ENCODE results near the gene RHOT2.
"Not testable (repeated sequence)": the region's sequence is repeated elsewhere in the genome, so short reads cannot be mapped to it uniquely, and the experiment has no call there.

RHOT2 gene

DNA sequence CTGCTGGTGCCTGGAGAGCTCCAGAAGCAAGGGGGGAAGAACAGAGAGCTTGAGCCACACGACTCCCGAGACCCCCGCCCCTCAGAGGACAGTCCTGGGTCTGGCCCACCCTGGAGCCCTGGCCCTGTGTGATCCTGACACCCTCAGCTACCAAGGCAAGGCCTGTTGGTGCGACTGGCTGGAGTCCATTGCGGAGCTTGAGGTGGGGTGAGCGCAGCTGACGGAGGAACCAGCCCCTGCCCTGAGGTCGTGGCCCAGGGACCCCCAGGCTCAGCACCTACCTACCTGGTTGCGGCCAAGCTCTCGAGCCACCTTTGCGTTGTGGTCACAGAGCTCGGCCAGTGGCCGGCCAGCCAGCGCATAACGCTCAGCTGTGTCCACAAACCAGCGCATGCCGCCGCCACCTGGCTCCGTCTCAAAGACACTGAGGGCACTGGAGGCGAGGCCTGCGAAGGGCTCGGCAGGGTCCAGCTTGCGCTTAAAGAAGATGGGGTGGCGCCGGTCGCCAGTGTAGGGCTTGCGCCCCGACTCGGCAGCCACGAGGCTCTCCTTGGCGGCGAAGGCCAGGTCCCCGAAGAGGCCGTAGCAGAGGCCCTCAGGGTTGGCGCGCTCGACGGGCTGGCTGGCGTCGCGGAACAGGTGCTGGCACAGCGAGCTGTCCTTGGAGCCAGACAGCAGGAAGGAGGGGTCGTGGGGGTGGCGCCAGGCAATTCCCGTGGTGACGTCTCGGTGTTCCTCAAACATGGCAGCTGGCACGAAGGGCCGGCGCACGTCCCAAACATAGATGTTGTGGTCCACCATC, 18.7 kb downstream of the RHOT2 start:
- TF ChIP-seq TARDBP (IDR thresholded peaks at IDR 0.05) (no peak), PKNOX1 (IDR thresholded peaks at IDR 0.05) (no peak), FOXM1 (IDR thresholded peaks at IDR 0.05; ENCODE audit: borderline replicate concordance) (no peak), SUZ12 (IDR thresholded peaks at IDR 0.05) (no peak), ARNT (IDR thresholded peaks at IDR 0.05) (no peak), SP1 (IDR thresholded peaks at IDR 0.05) (no peak), ZNF384 (IDR thresholded peaks at IDR 0.05) (no peak), FOXK2 (IDR thresholded peaks at IDR 0.05) (no peak), BHLHE40 (IDR thresholded peaks at IDR 0.05; ENCODE audit: borderline replicate concordance) (no peak), HDGF (IDR thresholded peaks at IDR 0.05; ENCODE audit: borderline replicate concordance) (no peak), LEF1 (IDR thresholded peaks at IDR 0.05; ENCODE audit: borderline replicate concordance) (no peak), FOXA1 (IDR thresholded peaks at IDR 0.05) (no peak), CTBP1 (IDR thresholded peaks at IDR 0.05; ENCODE audit: borderline replicate concordance) (no peak), NFRKB (IDR thresholded peaks at IDR 0.05) (no peak), L3MBTL2 (conservative IDR thresholded peaks at IDR 0.05) (no peak), ELF4 (IDR thresholded peaks at IDR 0.05) (no peak)
- ChIA-PET CTCF (interaction anchor here (0.6 kb wide), 1 partner anchor 891 kb away, joined by 3 read pairs; no protein-coding TSS in a partner anchor), POLR2A (interaction anchor here (1.1 to 1.4 kb wide), 2 partner anchors 33 to 54 kb away, joined by 3 to 4 read pairs; partner anchors contain the start of gene CIAO3)
- no peak for DNase-seq (ENCODE audit: extremely low spot score)

DNA sequence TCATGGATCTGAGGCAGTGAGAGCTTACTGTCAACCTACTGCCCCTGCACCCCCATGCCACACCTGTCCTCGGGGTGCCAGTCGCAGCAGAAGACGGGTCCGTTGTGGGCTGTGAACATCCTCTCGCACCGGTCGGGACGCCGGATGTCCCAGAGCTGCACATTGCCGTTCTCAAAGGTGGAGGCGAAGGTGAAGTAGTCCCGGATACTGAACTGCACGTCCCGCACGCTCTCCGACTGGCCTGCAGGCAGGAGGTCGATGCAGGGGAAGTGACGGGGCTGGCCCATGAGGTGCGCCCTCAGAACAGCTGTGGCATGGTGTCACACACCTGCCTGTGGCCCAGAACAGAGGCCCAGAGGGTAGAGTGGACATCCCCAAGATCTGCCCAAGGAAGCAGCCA, 19.6 kb downstream of the RHOT2 start:
- CTCF ChIA-PET = no interaction called here
- POLR2A ChIA-PET = interaction anchor here (1.3 to 1.4 kb wide), 2 partner anchors 32 to 38 kb away, joined by 3 to 4 read pairs; partner anchors contain the start of gene WDR90
- no peak for TF ChIP-seq PKNOX1 (IDR thresholded peaks at IDR 0.05)
- TF ChIP-seq L3MBTL2 (conservative IDR thresholded peaks at IDR 0.05) = no peak
- TF ChIP-seq FOXA1 (IDR thresholded peaks at IDR 0.05) = no peak
- TF ChIP-seq ELF4 (IDR thresholded peaks at IDR 0.05) = no peak
- no peak for TF ChIP-seq HDGF (IDR thresholded peaks at IDR 0.05; ENCODE audit: borderline replicate concordance)
- TF ChIP-seq SP1 (IDR thresholded peaks at IDR 0.05) = no peak
- TF ChIP-seq FOXK2 (IDR thresholded peaks at IDR 0.05) = no peak
- TF ChIP-seq BHLHE40 (IDR thresholded peaks at IDR 0.05; ENCODE audit: borderline replicate concordance) = no peak
- no peak for TF ChIP-seq TARDBP (IDR thresholded peaks at IDR 0.05)
- TF ChIP-seq ARNT (IDR thresholded peaks at IDR 0.05) = no peak
- no peak for TF ChIP-seq NFRKB (IDR thresholded peaks at IDR 0.05)
- DNase-seq (ENCODE audit: extremely low spot score) = no peak

DNA sequence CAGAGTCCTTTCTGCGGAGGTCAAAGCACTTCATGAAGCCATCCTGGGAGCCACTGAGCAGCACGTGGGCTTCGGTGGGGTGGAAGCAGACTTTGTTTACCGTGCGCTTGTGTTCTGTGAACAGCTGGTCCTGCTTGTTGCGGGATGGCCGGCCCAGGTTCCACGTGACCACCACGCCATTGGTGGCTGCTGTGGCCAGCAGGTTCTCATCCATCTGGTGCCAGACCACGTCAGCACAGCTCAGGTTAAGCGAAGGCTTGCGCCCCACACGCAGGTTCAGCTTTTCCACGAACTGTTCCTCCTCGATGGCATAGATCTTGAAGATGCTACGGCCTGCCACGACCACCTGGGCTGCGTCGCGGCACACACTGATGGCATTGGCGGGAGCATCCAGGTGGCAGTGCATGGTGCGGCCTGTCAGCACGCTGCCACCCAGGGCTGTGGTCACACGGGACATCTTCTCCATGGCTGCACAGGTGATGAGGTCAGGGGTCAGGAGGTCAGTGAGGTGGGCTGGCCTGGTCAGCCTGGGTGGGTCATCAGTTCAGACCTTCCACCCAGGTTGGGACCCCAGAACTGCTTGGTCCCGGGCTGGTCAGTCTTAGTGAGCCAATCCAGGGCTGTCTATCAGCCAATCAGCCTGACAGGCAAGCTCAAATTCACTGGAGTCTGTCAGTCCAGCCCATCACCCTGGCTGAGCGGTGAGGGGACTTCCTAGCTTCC, 21.4 kb downstream of the RHOT2 start:
- ChIA-PET CTCF (no interaction called here), POLR2A (interaction anchor here (1.2 to 2.9 kb wide), 8 partner anchors 8 to 99 kb away, joined by 3 to 33 read pairs (median 8); partner anchors contain the start of genes CHTF18, CIAO3, RHOT2 and RPUSD1)
- TF ChIP-seq PKNOX1 (IDR thresholded peaks at IDR 0.05) = peak; percentile 68
- TF ChIP-seq NFRKB (IDR thresholded peaks at IDR 0.05) = no peak
- no peak for DNase-seq (ENCODE audit: extremely low spot score)

GRCh38 chr16:691242-691641, 23.3 kb downstream of the RHOT2 start:
- CTCF ChIA-PET; DNase-seq (ENCODE audit: extremely low spot score): not testable (repeated sequence)
- POLR2A ChIA-PET = interaction anchor here (2.0 to 2.9 kb wide), 2 partner anchors 10 to 16 kb away, joined by 8 to 33 read pairs; partner anchors contain the start of gene STUB1

GRCh38 chr16:692356-693108, 24.6 kb downstream of the RHOT2 start:
- POLR2A ChIA-PET = interaction anchor here (0.7 to 1.1 kb wide), 2 partner anchors 8 to 12 kb away, joined by 3 to 4 read pairs; partner anchors contain the start of gene STUB1
- CTCF ChIA-PET = no interaction called here
- no peak for TF ChIP-seq FOXA1 (IDR thresholded peaks at IDR 0.05)
- TF ChIP-seq TARDBP (IDR thresholded peaks at IDR 0.05) = no peak
- no peak for TF ChIP-seq LEF1 (IDR thresholded peaks at IDR 0.05; ENCODE audit: borderline replicate concordance)
- no peak for TF ChIP-seq CTBP1 (IDR thresholded peaks at IDR 0.05; ENCODE audit: borderline replicate concordance)
- TF ChIP-seq SP1 (IDR thresholded peaks at IDR 0.05) = no peak
- no peak for TF ChIP-seq L3MBTL2 (conservative IDR thresholded peaks at IDR 0.05)
- TF ChIP-seq SUZ12 (IDR thresholded peaks at IDR 0.05) = no peak
- no peak for TF ChIP-seq PKNOX1 (IDR thresholded peaks at IDR 0.05)
- no peak for TF ChIP-seq BHLHE40 (IDR thresholded peaks at IDR 0.05; ENCODE audit: borderline replicate concordance)
- no peak for TF ChIP-seq ELF4 (IDR thresholded peaks at IDR 0.05)
- TF ChIP-seq HDGF (IDR thresholded peaks at IDR 0.05; ENCODE audit: borderline replicate concordance) = no peak
- TF ChIP-seq FOXK2 (IDR thresholded peaks at IDR 0.05) = no peak
- TF ChIP-seq ARNT (IDR thresholded peaks at IDR 0.05) = no peak
- no peak for TF ChIP-seq NFRKB (IDR thresholded peaks at IDR 0.05)
- no peak for TF ChIP-seq FOXM1 (IDR thresholded peaks at IDR 0.05; ENCODE audit: borderline replicate concordance)
- TF ChIP-seq ZNF384 (IDR thresholded peaks at IDR 0.05) = no peak
- no peak for DNase-seq (ENCODE audit: extremely low spot score)

Measured in HEK293T (cell line).